Effector memory CD8-positive, alpha-beta T cell (primary cell): ENCODE data around the gene MRS2.
A peak's percentile ranks its signal among the peaks of the same experiment; 100 is the strongest.

Experiments
- ATAC-seq: fragments of 150-1000 bp; cut with Tn5 transposase; replicated peaks from 2 replicates; pipeline ENCODE4 v1.10.0; 2021; ENCODE audit warnings: mild to moderate bottlenecking, moderate library complexity
- DNase-seq, 3 experiments: peaks; one replicate each; pipeline ENCODE4 v3.0.0; 2021
- H3K27ac Mint-ChIP-seq, 2 donors: one replicate each; pipeline ENCODE4 v1.8.0; 2022; ENCODE audit warnings: mild to moderate bottlenecking in 2 of 2, mixed read lengths in 2 of 2, moderate library complexity in 2 of 2
- H3K27me3 Mint-ChIP-seq, 2 donors: one replicate each; pipeline ENCODE4 v1.8.0; 2022; ENCODE audit warnings: mixed read lengths in 2 of 2
- H3K36me3 Mint-ChIP-seq: one replicate; pipeline ENCODE4 v1.8.0; 2022; ENCODE audit warnings: mild to moderate bottlenecking, moderate library complexity, mixed read lengths; ENCODE audit not compliant: insufficient read depth
- H3K4me1 Mint-ChIP-seq, 2 donors: one replicate each; pipeline ENCODE4 v1.8.0; 2022; ENCODE audit warnings: low read depth in 2 of 2, mixed read lengths in 2 of 2
- H3K4me3 Mint-ChIP-seq, 2 donors: one replicate each; pipeline ENCODE4 v1.8.0; 2022; ENCODE audit warnings: mild to moderate bottlenecking in 2 of 2, mixed read lengths in 2 of 2, moderate library complexity in 2 of 2
- H3K9me3 Mint-ChIP-seq, 2 donors: one replicate each; pipeline ENCODE4 v1.8.0; 2022; ENCODE audit warnings: mixed read lengths in 2 of 2

Gene MRS2

GRCh38 chr6:24451581-24452388 lies 49.0 kb downstream of the MRS2 start:
- Mint-ChIP-seq H3K4me1 (no peaks in the 10 kb centered on the region), H3K36me3 (no peaks in the 10 kb centered on the region), H3K9me3 (no peaks in the 10 kb centered on the region), H3K27ac (no peak overlapping the region), H3K4me3 (no peak overlapping the region), H3K27me3 (no peaks in the 10 kb centered on the region)
- no peak for ATAC-seq
- DNase-seq, result no peak

DNA sequence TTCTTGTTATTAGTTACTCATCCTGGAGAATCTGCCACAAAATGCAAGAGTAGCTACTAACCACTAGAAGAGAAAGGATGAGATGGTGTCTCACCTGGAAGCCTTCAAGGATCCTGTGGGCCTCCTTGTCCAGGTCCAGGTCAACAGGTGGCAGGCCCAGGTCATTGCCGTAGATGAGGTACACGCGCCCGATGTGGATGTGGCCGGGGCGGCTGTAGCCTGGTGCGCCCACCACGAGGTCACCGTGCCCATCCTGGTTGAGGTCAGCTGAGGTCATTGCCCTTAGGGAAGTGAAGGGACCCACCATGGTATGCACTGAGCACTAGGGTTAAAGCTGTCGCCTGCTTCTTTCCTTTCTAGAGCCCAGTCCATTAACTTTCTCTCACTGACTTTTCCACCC lies 51.2 kb downstream of the MRS2 start:
- ATAC-seq, result no peak
- H3K27me3 Mint-ChIP-seq, result no peaks in the 10 kb centered on the region

GRCh38 chr6:24454452-24454851 lies 51.7 kb downstream of the MRS2 start:
- no peaks in the 10 kb centered on the region for H3K27me3 Mint-ChIP-seq

More for the DNA sequence above, 51.2 kb downstream of the MRS2 start:
- Mint-ChIP-seq H3K9me3 (no peaks in the 10 kb centered on the region), H3K36me3 (no peaks in the 10 kb centered on the region), H3K27ac (no peak overlapping the region), H3K4me3 (no peak overlapping the region), H3K4me1 (no peaks in the 10 kb centered on the region)
- DNase-seq, result no peak

GRCh38 chr6:24455061-24455460 lies 52.3 kb downstream of the MRS2 start:
- Mint-ChIP-seq H3K4me1 (no peaks in the 10 kb centered on the region), H3K9me3 (no peaks in the 10 kb centered on the region), H3K27ac (peak overlapping the region in 1 of 2 donors; percentile 5), H3K4me3 (no peak overlapping the region), H3K36me3 (no peaks in the 10 kb centered on the region), H3K27me3 (no peaks in the 10 kb centered on the region)
- no peak for DNase-seq
- ATAC-seq, result no peak

More at GRCh38 chr6:24454452-24454851, 51.7 kb downstream of the MRS2 start:
- ATAC-seq (no peak), DNase-seq (no peak)
- no peaks in the 10 kb centered on the region for H3K4me1 Mint-ChIP-seq
- no peaks in the 10 kb centered on the region for H3K36me3 Mint-ChIP-seq
- H3K4me3 Mint-ChIP-seq, result no peak overlapping the region
- no peaks in the 10 kb centered on the region for H3K9me3 Mint-ChIP-seq
- H3K27ac Mint-ChIP-seq, result no peak overlapping the region

GRCh38 chr6:24458134-24458533 lies 55.4 kb downstream of the MRS2 start:
- no peaks in the 10 kb centered on the region for H3K9me3 Mint-ChIP-seq
- no peaks in the 10 kb centered on the region for H3K27me3 Mint-ChIP-seq
- DNase-seq, result no peak
- no peak for ATAC-seq
- H3K4me1 Mint-ChIP-seq, result no peaks in the 10 kb centered on the region
- no peaks in the 10 kb centered on the region for H3K36me3 Mint-ChIP-seq
- no peak overlapping the region for H3K27ac Mint-ChIP-seq
- no peak overlapping the region for H3K4me3 Mint-ChIP-seq

DNA sequence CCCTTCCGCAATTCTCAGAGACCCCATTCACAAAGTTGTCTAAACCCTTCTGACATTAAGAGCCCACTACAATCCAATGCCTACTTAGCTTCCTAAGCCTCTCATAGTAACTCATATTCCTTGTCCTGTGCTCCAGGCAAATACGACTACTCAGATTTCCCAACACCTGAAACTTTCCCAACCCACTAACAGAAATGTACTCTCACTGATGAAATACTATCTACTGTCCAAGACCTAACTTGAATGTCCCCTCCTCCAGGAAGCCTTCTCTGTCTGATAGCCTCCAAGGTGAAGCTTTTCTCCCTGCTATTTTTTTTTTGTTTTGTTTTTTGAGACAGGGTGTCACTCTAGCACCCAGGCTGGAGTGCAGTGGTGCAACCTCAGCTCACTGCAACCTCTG lies 56.2 kb downstream of the MRS2 start:
- H3K27ac Mint-ChIP-seq, result no peak overlapping the region
- no peaks in the 10 kb centered on the region for H3K27me3 Mint-ChIP-seq
- no peaks in the 10 kb centered on the region for H3K4me1 Mint-ChIP-seq
- DNase-seq (no peak), ATAC-seq (no peak)
- H3K4me3 Mint-ChIP-seq, result no peak overlapping the region
- no peaks in the 10 kb centered on the region for H3K36me3 Mint-ChIP-seq
- H3K9me3 Mint-ChIP-seq, result no peaks in the 10 kb centered on the region

- Mint-ChIP-seq H3K4me1 (no peaks in the 10 kb centered on the region), H3K27me3 (no peaks in the 10 kb centered on the region), H3K36me3 (no peaks in the 10 kb centered on the region), H3K4me3 (no peak overlapping the region), H3K9me3 (no peaks in the 10 kb centered on the region), H3K27ac (no peak overlapping the region)
- DNase-seq, result no peak
- ATAC-seq, result no peak
Measured at GRCh38 chr6:24460966-24461365, 58.2 kb downstream of the MRS2 start.

DNA sequence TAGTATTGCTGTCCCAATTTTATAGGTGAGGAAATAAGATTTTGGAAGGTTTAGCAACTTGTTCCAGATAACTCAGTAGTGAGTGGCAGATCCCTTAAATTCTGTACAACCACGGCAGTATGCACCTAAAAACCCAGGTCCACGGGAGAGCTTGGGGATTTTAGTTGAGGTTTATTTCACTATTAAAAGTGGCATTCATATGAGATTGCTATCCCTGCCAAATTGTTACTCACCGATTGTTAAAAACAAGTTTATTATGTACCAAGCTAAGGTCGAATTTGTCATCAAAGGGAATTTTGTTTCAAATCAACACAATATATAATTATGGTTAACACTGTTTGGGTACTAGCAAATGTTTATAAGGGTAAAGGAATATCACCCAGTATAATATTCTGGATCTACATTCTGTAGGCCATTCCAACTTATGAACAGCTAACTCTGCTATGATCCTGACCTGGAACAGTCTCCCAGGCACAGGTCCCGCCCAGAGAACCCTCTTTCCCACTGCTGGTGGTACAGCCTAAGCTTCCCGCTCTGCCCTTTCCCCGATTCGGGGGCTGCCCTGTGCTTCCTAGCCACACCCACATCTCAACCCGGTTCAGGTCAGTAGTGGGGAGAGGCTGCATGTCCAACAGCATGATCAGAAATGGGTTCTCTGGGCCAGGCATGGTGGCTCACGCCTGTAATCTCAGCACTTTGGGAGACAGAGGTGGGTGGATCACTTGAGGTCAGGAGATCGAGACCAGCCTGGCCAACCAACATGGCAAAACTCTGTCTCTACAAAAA lies 61.7 kb downstream of the MRS2 start:
- no peaks in the 10 kb centered on the region for H3K9me3 Mint-ChIP-seq
- H3K36me3 Mint-ChIP-seq, result no peaks in the 10 kb centered on the region
- no peak for ATAC-seq
- no peaks in the 10 kb centered on the region for H3K4me1 Mint-ChIP-seq
- H3K27me3 Mint-ChIP-seq, result no peaks in the 10 kb centered on the region
- no peak overlapping the region for H3K27ac Mint-ChIP-seq
- no peak overlapping the region for H3K4me3 Mint-ChIP-seq
- no peak for DNase-seq

GRCh38 chr6:24469811-24470210 lies 67.1 kb downstream of the MRS2 start:
- Mint-ChIP-seq H3K36me3 (no peaks in the 10 kb centered on the region), H3K9me3 (no peaks in the 10 kb centered on the region), H3K27ac (no peak overlapping the region), H3K4me3 (no peak overlapping the region), H3K4me1 (no peaks in the 10 kb centered on the region), H3K27me3 (no peaks in the 10 kb centered on the region)
- DNase-seq (no peak), ATAC-seq (no peak)

- H3K27me3 Mint-ChIP-seq, result no peaks in the 10 kb centered on the region
- no peaks in the 10 kb centered on the region for H3K4me1 Mint-ChIP-seq
- no peak overlapping the region for H3K27ac Mint-ChIP-seq
- ATAC-seq (no peak), DNase-seq (no peak)
- no peaks in the 10 kb centered on the region for H3K9me3 Mint-ChIP-seq
- no peak overlapping the region for H3K4me3 Mint-ChIP-seq
- no peaks in the 10 kb centered on the region for H3K36me3 Mint-ChIP-seq
Measured at GRCh38 chr6:24472181-24472580, 69.4 kb downstream of the MRS2 start.
